Omental fat pad (tissue), 4 donors: ENCODE results near the gene PTPRM. TPM values are rescaled to one million over a fixed set of nuclear protein-coding genes. Genes with fewer than 3 reads are reported as not detected.

Experiments
- ATAC-seq: fragments of 150-250 bp; one replicate; pipeline ENCODE4 v1.9.1; 2016; ENCODE audit warnings: mild to moderate bottlenecking, moderate library complexity; ENCODE audit not compliant: low FRiP score
- DNase-seq: peaks from one replicate; pipeline ENCODE4 v3.0.0-alpha.2; 2019; ENCODE audit warnings: low spot score
- total RNA-seq, 4 donors: library from RNA; depleted of rRNA; stranded (reverse); fragments of >200 nt; gene quantifications; one replicate each; pipeline ENCODE4 v1.1.0, GENCODE V29; 2016
- TF ChIP-seq, protein P1 (sequence below), 3 donors: fragments of 450-650 bp; IDR thresholded peaks; one replicate each; pipeline ENCODE4 v1.5.1; 2016 to 2017; ENCODE audit warnings: antibody characterized with exemption in 3 of 3, mild to moderate bottlenecking in 3 of 3, moderate library complexity in 2 of 3

Gene PTPRM
- total RNA-seq, 4 donors from 2014 or later, result 64.8 to 238 (median 144) TPM

- TF ChIP-seq, protein P1, sequence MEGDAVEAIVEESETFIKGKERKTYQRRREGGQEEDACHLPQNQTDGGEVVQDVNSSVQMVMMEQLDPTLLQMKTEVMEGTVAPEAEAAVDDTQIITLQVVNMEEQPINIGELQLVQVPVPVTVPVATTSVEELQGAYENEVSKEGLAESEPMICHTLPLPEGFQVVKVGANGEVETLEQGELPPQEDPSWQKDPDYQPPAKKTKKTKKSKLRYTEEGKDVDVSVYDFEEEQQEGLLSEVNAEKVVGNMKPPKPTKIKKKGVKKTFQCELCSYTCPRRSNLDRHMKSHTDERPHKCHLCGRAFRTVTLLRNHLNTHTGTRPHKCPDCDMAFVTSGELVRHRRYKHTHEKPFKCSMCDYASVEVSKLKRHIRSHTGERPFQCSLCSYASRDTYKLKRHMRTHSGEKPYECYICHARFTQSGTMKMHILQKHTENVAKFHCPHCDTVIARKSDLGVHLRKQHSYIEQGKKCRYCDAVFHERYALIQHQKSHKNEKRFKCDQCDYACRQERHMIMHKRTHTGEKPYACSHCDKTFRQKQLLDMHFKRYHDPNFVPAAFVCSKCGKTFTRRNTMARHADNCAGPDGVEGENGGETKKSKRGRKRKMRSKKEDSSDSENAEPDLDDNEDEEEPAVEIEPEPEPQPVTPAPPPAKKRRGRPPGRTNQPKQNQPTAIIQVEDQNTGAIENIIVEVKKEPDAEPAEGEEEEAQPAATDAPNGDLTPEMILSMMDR (IDR thresholded peaks at IDR 0.05), result no peak
- DNase-seq (no peak), ATAC-seq (no peak)
Measured at GRCh38 chr18:8114480-8114879, 547.4 kb downstream of the PTPRM start.

DNA sequence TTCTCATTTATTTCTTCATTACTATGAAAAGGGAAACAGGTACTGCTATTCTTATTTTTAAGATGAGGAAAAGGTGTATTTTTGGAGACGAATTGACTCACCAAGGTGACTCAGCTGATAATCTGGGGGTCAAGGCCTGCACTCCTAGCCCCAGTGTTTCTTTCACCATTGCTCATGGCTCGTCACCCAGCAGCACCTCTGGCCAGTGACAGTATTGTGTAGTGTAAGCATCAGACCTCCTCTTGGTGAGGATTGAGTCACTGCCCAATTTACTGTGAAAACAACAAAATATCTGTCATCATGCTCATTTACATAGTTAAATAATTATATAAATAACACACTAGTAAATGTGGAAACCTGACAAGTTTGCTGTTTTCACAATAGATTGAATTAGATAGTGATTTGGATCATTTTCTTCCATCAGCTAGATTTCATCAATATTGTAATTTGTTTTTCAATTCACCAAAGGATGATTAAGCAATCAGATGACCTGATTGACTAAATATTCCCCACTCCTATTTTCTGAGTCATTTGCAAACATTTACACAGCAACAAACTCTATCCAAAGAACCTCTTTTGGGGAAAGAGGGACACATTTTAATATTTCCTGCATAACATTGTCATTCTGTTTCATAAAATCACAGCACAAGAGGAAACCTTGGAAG, 549.4 kb downstream of the PTPRM start:
- TF ChIP-seq, protein P1 (IDR thresholded peaks at IDR 0.05), result no peak
- DNase-seq (no peak), ATAC-seq (no peak)

DNA sequence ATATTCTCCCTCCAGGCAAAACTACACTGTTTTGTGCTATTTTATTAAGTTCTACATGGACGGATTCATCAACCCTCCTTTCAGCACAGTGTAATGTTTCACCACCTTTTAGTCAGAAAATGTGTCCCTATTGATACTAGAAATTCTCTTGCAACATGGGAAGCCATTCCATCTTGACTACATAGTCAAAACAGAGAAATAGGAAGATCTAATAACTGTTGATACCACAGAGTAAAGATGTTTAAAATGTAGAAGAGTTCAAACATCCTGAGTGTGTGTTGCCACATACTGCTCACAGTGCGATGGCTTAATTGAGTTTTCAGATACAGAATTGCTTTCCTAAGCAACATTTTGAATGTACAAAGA, 549.9 kb downstream of the PTPRM start:
- ATAC-seq, result no peak
- DNase-seq, result no peak

GRCh38 chr18:8121101-8121500, 554.0 kb downstream of the PTPRM start:
- TF ChIP-seq, protein P1 (IDR thresholded peaks at IDR 0.05), result no peak
- DNase-seq (no peak), ATAC-seq (no peak)

More for the DNA sequence above, 549.9 kb downstream of the PTPRM start:
- TF ChIP-seq, protein P1 (IDR thresholded peaks at IDR 0.05), result no peak

GRCh38 chr18:8121942-8122480, 554.9 kb downstream of the PTPRM start:
- DNase-seq (no peak), ATAC-seq (no peak)
- TF ChIP-seq, protein P1 (IDR thresholded peaks at IDR 0.05), result no peak

GRCh38 chr18:8124232-8125146, 557.4 kb downstream of the PTPRM start:
- TF ChIP-seq, protein P1 (IDR thresholded peaks at IDR 0.05), result no peak
- DNase-seq (no peak), ATAC-seq (no peak)
